GM12878 (cell line): ENCODE data around the gene AAR2. TPM values are rescaled to one million over a fixed set of nuclear protein-coding genes. Genes with fewer than 3 reads are reported as not detected.

Source experiments
- ATAC-seq: fragments of 200-7000 bp; cut with Tn5 transposase; 3 replicates; pipeline ENCODE4 v1.9.1; 2020; ENCODE audit warnings: mild to moderate bottlenecking, moderate library complexity
- BruUV-seq: library from RNA; stranded (reverse); fragments of 400-500 nt; replicated peaks from 2 replicates; lab custom pipeline; 2021; lab: Mats Ljungman, UMichigan
- CTCF ChIA-PET: fragments of 300-600 bp; sonication (Branson Sonifier 250); formaldehyde crosslinking; extraction: SDS; loops from one replicate; lab custom pipeline; 2021; ENCODE audit warnings: inconsistent platforms; lab: Yijun Ruan, JAX
- POLR2A ChIA-PET: fragments of 350-600 bp; formaldehyde crosslinking; extraction: SDS; loops from one replicate; lab custom pipeline; 2021; ENCODE audit warnings: inconsistent platforms; lab: Charles Lee
- RAD21 ChIA-PET: fragments of 300-600 bp; sonication (Branson Sonifier 250); formaldehyde crosslinking; loops from one replicate; lab custom pipeline; 2023; ENCODE audit warnings: antibody characterized with exemption; ENCODE audit not compliant: unreplicated experiment; lab: Charles Lee
- SMC1A ChIA-PET: fragments of 300-600 bp; sonication (Branson Sonifier 250); formaldehyde crosslinking; loops from one replicate; lab custom pipeline; 2023; ENCODE audit not compliant: unreplicated experiment, uncharacterized antibody; lab: Charles Lee
- DNase-seq: peaks from one replicate; pipeline ENCODE4 v3.0.0-alpha.2; 2011; ENCODE audit warnings: low read depth, low spot score
- FAIRE-seq: peaks from 3 replicates; lab custom pipeline; 2011; peaks lifted over from hg19 to GRCh38; lab: Jason Lieb, UNC
- H2AFZ ChIP-seq: 2 replicates; pipeline ENCODE4 v1.6.0; 2011; ENCODE audit warnings: low read depth, low read length, control low read depth; ENCODE audit not compliant: control insufficient read depth
- H3K27ac ChIP-seq: 2 replicates; pipeline ENCODE4 v1.5.1; 2011; ENCODE audit warnings: control low read depth; ENCODE audit not compliant: control insufficient read depth, insufficient read depth
- H3K27me3 ChIP-seq, 2 experiments: replicated peaks in 1 of 2; 2 replicates each; pipeline versions ENCODE4 v1.6.0 to v1.6.1; 2011; ENCODE audit warnings: low read length in 1 of 2; ENCODE audit not compliant: control insufficient read depth in 2 of 2, insufficient read depth in 2 of 2
- H3K36me3 ChIP-seq, 2 experiments: 2 replicates each; pipeline ENCODE4 v1.5.1; 2011; ENCODE audit warnings: low read length in 1 of 2; ENCODE audit not compliant: control insufficient read depth in 2 of 2, insufficient read depth in 2 of 2
- H3K4me1 ChIP-seq: 2 replicates; pipeline ENCODE4 v1.6.1; 2011; ENCODE audit warnings: mild to moderate bottlenecking, low read length, moderate library complexity, mixed read lengths; ENCODE audit not compliant: control insufficient read depth, insufficient read depth
- H3K4me2 ChIP-seq: 2 replicates; pipeline ENCODE4 v1.6.0; 2011; ENCODE audit warnings: control low read depth; ENCODE audit not compliant: control insufficient read depth, insufficient read depth
- H3K4me3 ChIP-seq: fragments of 200-600 bp; sonication (generic); 2 replicates; pipeline ENCODE4 v1.5.1; 2016
- H3K79me2 ChIP-seq: 2 replicates; pipeline ENCODE4 v1.6.0; 2011; ENCODE audit warnings: low read length; ENCODE audit not compliant: control insufficient read depth, insufficient read depth
- H3K9ac ChIP-seq: 2 replicates; pipeline ENCODE4 v1.8.0; 2011; ENCODE audit warnings: low read length, control low read depth, mixed read lengths; ENCODE audit not compliant: control insufficient read depth, insufficient read depth
- H3K9me3 ChIP-seq: replicated peaks from 3 replicates; pipeline ENCODE4 v1.5.1; 2011; ENCODE audit warnings: mild to moderate bottlenecking, low read length; ENCODE audit not compliant: control insufficient read depth, insufficient read depth
- H4K20me1 ChIP-seq: 2 replicates; pipeline ENCODE4 v1.6.0; 2011; ENCODE audit not compliant: control insufficient read depth, insufficient read depth
- BCL11A ChIP-seq: IDR thresholded peaks from 2 replicates; pipeline ENCODE4 v1.6.1; 2011; ENCODE audit warnings: low read depth, low read length
- BMI1 ChIP-seq: fragments of 450-650 bp; IDR thresholded peaks from 2 replicates; pipeline ENCODE4 v1.6.1; 2016; ENCODE audit warnings: mild to moderate bottlenecking, moderate library complexity, borderline replicate concordance
- CHD4 ChIP-seq: fragments of 200-600 bp; sonication (generic); IDR thresholded peaks from 2 replicates; pipeline ENCODE4 v1.6.1; 2016; ENCODE audit warnings: mild to moderate bottlenecking
- CREM ChIP-seq: IDR thresholded peaks from 2 replicates; pipeline ENCODE4 v1.6.1; 2014; ENCODE audit warnings: antibody characterized with exemption, low read depth
- EP300 ChIP-seq, 2 experiments: fragments of 150-350 bp in 1 of 2; IDR thresholded peaks; 2 replicates each; pipeline ENCODE4 v1.6.1; 2011 to 2012; ENCODE audit warnings: low read depth in 2 of 2, low read length in 2 of 2, borderline replicate concordance in 1 of 2, improper control_type of control experiment in 1 of 2, inconsistent platforms in 1 of 2; ENCODE audit not compliant: control insufficient read depth in 1 of 2
- HDGF ChIP-seq: fragments of 450-650 bp; IDR thresholded peaks from 2 replicates; pipeline ENCODE4 v1.6.1; 2016; ENCODE audit warnings: antibody characterized with exemption
- IKZF2 ChIP-seq, 2 experiments: fragments of 450-650 bp; IDR thresholded peaks; 2 replicates each; pipeline ENCODE4 v1.6.1; 2017; ENCODE audit warnings: mild to moderate bottlenecking in 2 of 2, moderate library complexity in 2 of 2
- RBBP5 ChIP-seq: fragments of 200-600 bp; sonication (generic); conservative IDR thresholded peaks from 2 replicates; pipeline ENCODE4 v1.6.1; 2016
- SREBF2 ChIP-seq: IDR thresholded peaks from 2 replicates; pipeline ENCODE4 v1.6.1; 2012; ENCODE audit warnings: mild to moderate bottlenecking, low read length
- STAT1 ChIP-seq: fragments of 450-650 bp; conservative IDR thresholded peaks from 2 replicates; pipeline ENCODE4 v1.6.1; 2014; ENCODE audit warnings: antibody characterized with exemption, mild to moderate bottlenecking
- SUZ12 ChIP-seq: fragments of 200-600 bp; sonication (generic); IDR thresholded peaks from one replicate; pipeline ENCODE4 v1.6.1; 2018; ENCODE audit warnings: antibody characterized with exemption, mild to moderate bottlenecking; ENCODE audit not compliant: unreplicated experiment
- TCF7 ChIP-seq: IDR thresholded peaks from 2 replicates; pipeline ENCODE4 v1.6.1; 2014; ENCODE audit warnings: antibody characterized with exemption, borderline replicate concordance
- WRNIP1 ChIP-seq: IDR thresholded peaks from 2 replicates; pipeline ENCODE4 v1.6.1; 2011; ENCODE audit warnings: low read depth, low read length, improper control_type of control experiment, borderline replicate concordance
- ZBED1 ChIP-seq: IDR thresholded peaks from 2 replicates; pipeline ENCODE4 v1.6.1; 2016; ENCODE audit warnings: borderline replicate concordance
- WGBS: methylation state at CpG from one replicate; pipeline ENCODE4 v1.1.6; 2016; ENCODE audit warnings: low lambda C conversion rate; ENCODE audit not compliant: insufficient replicate concordance, insufficient coverage; ENCODE audit errors: missing lambda C conversion rate; 5-methylcytosine and 5-hydroxymethylcytosine counted together
- in situ Hi-C: fragments of 300-500 bp; cut with MboI; formaldehyde crosslinking; loops from 9 replicates; pipeline ENCODE4 v1.14.3; 2018; ENCODE audit warnings: mixed read lengths
- intact Hi-C: fragments of 100-400 bp; cut with micrococcal nuclease; formaldehyde crosslinking; loops from one replicate; pipeline ENCODE4 v1.14.2; 2022; ENCODE audit not compliant: unreplicated experiment
- polyA plus RNA-seq, 11 experiments: library from polyadenylated mRNA; depleted of rRNA in 4 of 11; unstranded in 6 of 11; stranded (reverse) in 5 of 11; fragments of >200 nt; fragmentation: Nextera tagmentation in 4 of 11; fragmentation: Illumina TruSeq in 1 of 11; extraction: Ambion mirVana in 4 of 11; extraction: Trizol in 1 of 11; gene quantifications; 1 replicate in 1 of 11; 2 replicates in 10 of 11; pipeline versions ENCODE4 v1.2.1 to v1.2.3, GENCODE V29; 2011 to 2016; ENCODE audit warnings: inconsistent platforms in 2 of 11, missing spikeins in 2 of 11, low read depth in 1 of 11
- total RNA-seq, 4 experiments: library from RNA; depleted of rRNA in 3 of 4; stranded (reverse); fragments of >200 nt in 3 of 4; fragmentation: Illumina TruSeq in 1 of 4; extraction: Trizol in 1 of 4; gene quantifications; 2 replicates each; pipeline versions ENCODE4 v1.2.1 to v1.2.3, GENCODE V29; 2013 to 2021
- TF ChIP-seq, protein P1 (sequence below): fragments of 450-650 bp; IDR thresholded peaks from 2 replicates; pipeline ENCODE4 v1.6.1; 2016; ENCODE audit warnings: mild to moderate bottlenecking
- TF ChIP-seq, protein P2 (sequence below): fragments of 450-650 bp; IDR thresholded peaks from 2 replicates; pipeline ENCODE4 v1.6.1; 2017; ENCODE audit warnings: antibody characterized with exemption, mild to moderate bottlenecking, moderate library complexity
- TF ChIP-seq, protein P3 (sequence below): IDR thresholded peaks from 2 replicates; pipeline ENCODE4 v1.6.1; 2011; ENCODE audit warnings: borderline replicate concordance, low read depth, mild to moderate bottlenecking, moderate library complexity, mixed read lengths, low read length; ENCODE audit not compliant: insufficient read depth; ENCODE audit errors: extremely low read length
- TF ChIP-seq, protein P4 (sequence below): fragments of 450-650 bp; IDR thresholded peaks from 2 replicates; pipeline ENCODE4 v1.6.1; 2017; ENCODE audit warnings: mild to moderate bottlenecking

The AAR2 gene
- total and polyA plus RNA-seq, 10 of the 15 experiments (the other 5 are each of a cell fraction or from before 2014, with no cell fraction given): 6.5 to 41.7 (median 30.3) TPM

DNA sequence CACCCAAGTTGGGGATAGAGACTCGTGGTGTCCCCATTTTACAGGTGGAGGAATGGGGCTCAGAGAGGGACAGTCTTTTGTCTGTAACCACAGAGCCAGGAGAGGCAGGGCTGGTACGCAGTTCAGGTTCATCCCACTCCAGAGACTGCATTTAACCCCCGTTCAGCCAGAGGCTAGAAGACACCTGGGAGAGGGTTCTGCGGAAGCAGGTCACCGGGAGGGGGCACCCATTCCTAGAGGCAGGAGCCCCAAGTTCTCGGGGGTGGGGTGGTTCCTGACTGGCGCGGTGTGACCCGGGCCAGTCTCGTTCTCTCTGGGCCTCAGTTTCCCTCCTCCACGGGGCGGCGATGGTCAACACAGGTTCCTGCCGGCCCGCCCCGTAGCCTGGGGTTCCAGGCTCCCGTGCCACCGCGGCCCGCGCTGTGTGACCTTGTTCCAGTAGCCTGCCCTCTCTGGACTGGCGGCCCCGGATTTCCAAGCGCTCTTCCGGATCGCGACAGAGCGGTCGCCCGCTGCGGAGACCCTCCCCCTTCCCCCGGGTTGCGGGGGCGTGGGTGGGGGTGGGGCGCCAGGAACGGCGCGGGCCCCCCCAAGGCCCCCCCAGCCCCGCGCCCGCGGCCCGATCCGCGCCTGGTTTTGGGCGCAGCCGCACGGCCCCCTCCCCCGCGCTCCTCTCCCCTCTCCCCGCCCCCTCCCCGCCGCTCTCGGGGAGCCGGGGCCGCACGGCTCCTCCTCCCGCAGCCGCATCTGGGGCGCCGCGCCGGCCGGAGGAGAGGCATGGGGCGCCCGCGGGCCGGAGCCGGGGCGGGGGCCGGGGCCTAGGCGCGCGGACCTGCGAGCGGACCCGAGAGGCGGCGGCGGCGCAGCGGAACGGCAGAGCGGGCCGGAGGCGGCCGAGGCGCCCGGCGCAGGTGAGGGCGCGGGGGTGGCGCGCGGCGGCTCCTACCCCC, 69.6 kb downstream of the AAR2 start, which contains the start of gene DLGAP4:
Gene DLGAP4, plus strand, starts transcription at position 738 of the 950 bp plus-strand sequence. CDS start 125,379 bp downstream, outside the sequence.
- in situ Hi-C loops (no loop called here), intact Hi-C loops (no loop called here)
- BruUV-seq: no TSS peak
- no peaks in the 10 kb centered on the region for H3K9me3 ChIP-seq
- SMC1A ChIA-PET: no interaction called here
- ATAC-seq: no peak
- CTCF ChIA-PET: no interaction called here
- no peak within 1 kb of the TSS for H3K9ac ChIP-seq
- H3K36me3 ChIP-seq: no peaks in the 10 kb centered on the region
- H3K27me3 ChIP-seq: peaks cover 13 to 14% of the 10 kb centered on the region in 2 experiments
- no peak within 1 kb of the TSS for H2AFZ ChIP-seq
- RAD21 ChIA-PET: no interaction called here
- DNase-seq: no peak
- no peak for FAIRE-seq
- no peaks in the 10 kb centered on the region for H3K79me2 ChIP-seq
- 39% methylated on average over 30 of the region's 96 CpGs for WGBS
- H3K4me2 ChIP-seq: no peak within 1 kb of the TSS
- no peak within 1 kb of the TSS for H3K4me3 ChIP-seq
- no peaks in the 10 kb centered on the region for H3K4me1 ChIP-seq
- POLR2A ChIA-PET: no interaction called here
- no peak within 1 kb of the TSS for H3K27ac ChIP-seq
- H4K20me1 ChIP-seq: no peaks in the 10 kb centered on the region
- TF ChIP-seq STAT1: no peak
- TF ChIP-seq, protein P1, sequence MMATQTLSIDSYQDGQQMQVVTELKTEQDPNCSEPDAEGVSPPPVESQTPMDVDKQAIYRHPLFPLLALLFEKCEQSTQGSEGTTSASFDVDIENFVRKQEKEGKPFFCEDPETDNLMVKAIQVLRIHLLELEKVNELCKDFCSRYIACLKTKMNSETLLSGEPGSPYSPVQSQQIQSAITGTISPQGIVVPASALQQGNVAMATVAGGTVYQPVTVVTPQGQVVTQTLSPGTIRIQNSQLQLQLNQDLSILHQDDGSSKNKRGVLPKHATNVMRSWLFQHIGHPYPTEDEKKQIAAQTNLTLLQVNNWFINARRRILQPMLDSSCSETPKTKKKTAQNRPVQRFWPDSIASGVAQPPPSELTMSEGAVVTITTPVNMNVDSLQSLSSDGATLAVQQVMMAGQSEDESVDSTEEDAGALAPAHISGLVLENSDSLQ: no peak
- TF ChIP-seq CREM: no peak
- TF ChIP-seq SREBF2: no peak
- no peak for TF ChIP-seq WRNIP1
- TF ChIP-seq, protein P2, sequence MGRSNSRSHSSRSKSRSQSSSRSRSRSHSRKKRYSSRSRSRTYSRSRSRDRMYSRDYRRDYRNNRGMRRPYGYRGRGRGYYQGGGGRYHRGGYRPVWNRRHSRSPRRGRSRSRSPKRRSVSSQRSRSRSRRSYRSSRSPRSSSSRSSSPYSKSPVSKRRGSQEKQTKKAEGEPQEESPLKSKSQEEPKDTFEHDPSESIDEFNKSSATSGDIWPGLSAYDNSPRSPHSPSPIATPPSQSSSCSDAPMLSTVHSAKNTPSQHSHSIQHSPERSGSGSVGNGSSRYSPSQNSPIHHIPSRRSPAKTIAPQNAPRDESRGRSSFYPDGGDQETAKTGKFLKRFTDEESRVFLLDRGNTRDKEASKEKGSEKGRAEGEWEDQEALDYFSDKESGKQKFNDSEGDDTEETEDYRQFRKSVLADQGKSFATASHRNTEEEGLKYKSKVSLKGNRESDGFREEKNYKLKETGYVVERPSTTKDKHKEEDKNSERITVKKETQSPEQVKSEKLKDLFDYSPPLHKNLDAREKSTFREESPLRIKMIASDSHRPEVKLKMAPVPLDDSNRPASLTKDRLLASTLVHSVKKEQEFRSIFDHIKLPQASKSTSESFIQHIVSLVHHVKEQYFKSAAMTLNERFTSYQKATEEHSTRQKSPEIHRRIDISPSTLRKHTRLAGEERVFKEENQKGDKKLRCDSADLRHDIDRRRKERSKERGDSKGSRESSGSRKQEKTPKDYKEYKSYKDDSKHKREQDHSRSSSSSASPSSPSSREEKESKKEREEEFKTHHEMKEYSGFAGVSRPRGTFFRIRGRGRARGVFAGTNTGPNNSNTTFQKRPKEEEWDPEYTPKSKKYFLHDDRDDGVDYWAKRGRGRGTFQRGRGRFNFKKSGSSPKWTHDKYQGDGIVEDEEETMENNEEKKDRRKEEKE: no peak
- no peak for TF ChIP-seq HDGF
- TF ChIP-seq EP300 (IDR thresholded peaks at IDR 0.05; ENCODE audit: borderline replicate concordance in 1 of 2, control insufficient read depth in 1 of 2, low read depth in 2 of 2, low read length in 2 of 2): no peak
- TF ChIP-seq SUZ12: no peak
- TF ChIP-seq, protein P3, sequence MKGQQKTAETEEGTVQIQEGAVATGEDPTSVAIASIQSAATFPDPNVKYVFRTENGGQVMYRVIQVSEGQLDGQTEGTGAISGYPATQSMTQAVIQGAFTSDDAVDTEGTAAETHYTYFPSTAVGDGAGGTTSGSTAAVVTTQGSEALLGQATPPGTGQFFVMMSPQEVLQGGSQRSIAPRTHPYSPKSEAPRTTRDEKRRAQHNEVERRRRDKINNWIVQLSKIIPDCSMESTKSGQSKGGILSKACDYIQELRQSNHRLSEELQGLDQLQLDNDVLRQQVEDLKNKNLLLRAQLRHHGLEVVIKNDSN: no peak
- TF ChIP-seq CHD4: no peak
- TF ChIP-seq TCF7: no peak
- TF ChIP-seq BCL11A: no peak
- TF ChIP-seq, protein P4, sequence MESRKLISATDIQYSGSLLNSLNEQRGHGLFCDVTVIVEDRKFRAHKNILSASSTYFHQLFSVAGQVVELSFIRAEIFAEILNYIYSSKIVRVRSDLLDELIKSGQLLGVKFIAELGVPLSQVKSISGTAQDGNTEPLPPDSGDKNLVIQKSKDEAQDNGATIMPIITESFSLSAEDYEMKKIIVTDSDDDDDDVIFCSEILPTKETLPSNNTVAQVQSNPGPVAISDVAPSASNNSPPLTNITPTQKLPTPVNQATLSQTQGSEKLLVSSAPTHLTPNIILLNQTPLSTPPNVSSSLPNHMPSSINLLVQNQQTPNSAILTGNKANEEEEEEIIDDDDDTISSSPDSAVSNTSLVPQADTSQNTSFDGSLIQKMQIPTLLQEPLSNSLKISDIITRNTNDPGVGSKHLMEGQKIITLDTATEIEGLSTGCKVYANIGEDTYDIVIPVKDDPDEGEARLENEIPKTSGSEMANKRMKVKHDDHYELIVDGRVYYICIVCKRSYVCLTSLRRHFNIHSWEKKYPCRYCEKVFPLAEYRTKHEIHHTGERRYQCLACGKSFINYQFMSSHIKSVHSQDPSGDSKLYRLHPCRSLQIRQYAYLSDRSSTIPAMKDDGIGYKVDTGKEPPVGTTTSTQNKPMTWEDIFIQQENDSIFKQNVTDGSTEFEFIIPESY: no peak
- no peak for TF ChIP-seq ZBED1
- TF ChIP-seq BMI1: no peak
- TF ChIP-seq IKZF2 (IDR thresholded peaks at IDR 0.05): no peak
- TF ChIP-seq RBBP5: no peak
